ENCODE measurements around the gene NIP7. TPM values are rescaled to one million over a fixed set of nuclear protein-coding genes. Genes with fewer than 3 reads are reported as not detected.

The NIP7 gene
- total RNA-seq, 2 donors from 2014 or later, result 3.3 to 8.8 TPM

GRCh38 chr16:69319826-69320739, 19.5 kb upstream of the NIP7 start:
- Histone ChIP-seq H3K36me3 (replicated peaks in 1 of 2; ENCODE audit: insufficient read depth in 1 of 2, low read depth in 2 of 2) (peaks cover 22 to 38% of the 10 kb centered on the region in 2 donors), H3K27me3 (no peaks in the 10 kb centered on the region), H3K4me3 (no peak overlapping the region), H3K27ac (no peak overlapping the region), H3K4me1 (peaks cover 43% of the 10 kb centered on the region), H3K9me3 (no peaks in the 10 kb centered on the region)
- intact Hi-C loops (cut with DNase I), result no loop called here
- 91 to 92% methylated on average over 26 to 30 of the region's 30 CpGs for WGBS, 2 donors
- ATAC-seq (no peak), DNase-seq (peak in 1 of 4 donors; percentile 2)
- TF ChIP-seq CTCF (IDR thresholded peaks at IDR 0.05), result no peak
- TF ChIP-seq POLR2A (IDR thresholded peaks at IDR 0.05), result no peak

GRCh38 chr16:69320740-69321073, 18.9 kb upstream of the NIP7 start:
- Histone ChIP-seq H3K4me1 (peaks cover 42% of the 10 kb centered on the region), H3K9me3 (no peaks in the 10 kb centered on the region), H3K4me3 (no peak overlapping the region), H3K36me3 (replicated peaks in 1 of 2; ENCODE audit: insufficient read depth in 1 of 2, low read depth in 2 of 2) (peaks cover 22 to 38% of the 10 kb centered on the region in 2 donors), H3K27ac (no peak overlapping the region), H3K27me3 (no peaks in the 10 kb centered on the region)
- TF ChIP-seq CTCF (IDR thresholded peaks at IDR 0.05), result no peak
- no peak for TF ChIP-seq POLR2A (IDR thresholded peaks at IDR 0.05)
- WGBS, 2 donors, result 90% methylated on average over 13 of the region's 13 CpGs
- intact Hi-C loops (cut with DNase I), result no loop called here
- no peak for ATAC-seq
- peak in 1 of 4 donors; percentile 1 for DNase-seq

GRCh38 chr16:69321080-69321479, 18.5 kb upstream of the NIP7 start:
- Histone ChIP-seq H3K27ac (no peak overlapping the region), H3K9me3 (no peaks in the 10 kb centered on the region), H3K36me3 (replicated peaks in 1 of 2; ENCODE audit: insufficient read depth in 1 of 2, low read depth in 2 of 2) (peaks cover 22 to 36% of the 10 kb centered on the region in 2 donors), H3K27me3 (no peaks in the 10 kb centered on the region), H3K4me3 (no peak overlapping the region), H3K4me1 (peaks cover 42% of the 10 kb centered on the region)
- WGBS, 2 donors, result 90 to 92% methylated on average over 21 of the region's 22 CpGs
- TF ChIP-seq POLR2A (IDR thresholded peaks at IDR 0.05) (no peak), CTCF (IDR thresholded peaks at IDR 0.05) (no peak)
- intact Hi-C loops (cut with DNase I), result no loop called here
- DNase-seq (peak in 1 of 4 donors; percentile 1), ATAC-seq (no peak)

- Histone ChIP-seq H3K27me3 (no peaks in the 10 kb centered on the region), H3K4me1 (peaks cover 41% of the 10 kb centered on the region), H3K27ac (no peak overlapping the region), H3K9me3 (no peaks in the 10 kb centered on the region), H3K4me3 (no peak overlapping the region), H3K36me3 (replicated peaks in 1 of 2; ENCODE audit: insufficient read depth in 1 of 2, low read depth in 2 of 2) (peaks cover 22 to 36% of the 10 kb centered on the region in 2 donors)
- DNase-seq (peak in 1 of 4 donors; percentile 1), ATAC-seq (no peak)
- TF ChIP-seq CTCF (IDR thresholded peaks at IDR 0.05), result no peak
- no peak for TF ChIP-seq POLR2A (IDR thresholded peaks at IDR 0.05)
- intact Hi-C loops (cut with DNase I), result no loop called here
- 40 to 94% methylated on average over 1 to 7 of the region's 7 CpGs for WGBS, 2 donors
Measured at GRCh38 chr16:69322343-69322742, 17.2 kb upstream of the NIP7 start.

All from body of pancreas (tissue), 4 donors.